Dendritic cell treated with granulocyte-macrophage colony-stimulating factor and Interleukin-4, amounts not matched to agents 40 ng/mL and 50 ng/mL, for 4 days (primary cell): Measurements from ENCODE around the gene AP1G2.
"Not testable (repeated sequence)": the region's sequence is repeated elsewhere in the genome, so short reads cannot be mapped to it uniquely, and the experiment has no call there.

Experiments used
- H3K27ac Mint-ChIP-seq: one replicate; pipeline ENCODE4 v1.8.0; 2022; ENCODE audit warnings: mild to moderate bottlenecking, mixed read lengths
- H3K27me3 Mint-ChIP-seq: one replicate; pipeline ENCODE4 v1.8.0; 2022; ENCODE audit warnings: mild to moderate bottlenecking, mixed read lengths
- H3K36me3 Mint-ChIP-seq: one replicate; pipeline ENCODE4 v1.8.0; 2022; ENCODE audit warnings: low read depth, mixed read lengths
- H3K4me1 Mint-ChIP-seq: one replicate; pipeline ENCODE4 v1.8.0; 2022; ENCODE audit warnings: low read depth, mixed read lengths
- H3K4me3 Mint-ChIP-seq: one replicate; pipeline ENCODE4 v1.8.0; 2022; ENCODE audit warnings: mild to moderate bottlenecking, moderate library complexity, mixed read lengths
- H3K9me3 Mint-ChIP-seq: one replicate; pipeline ENCODE4 v1.8.0; 2022; ENCODE audit warnings: mixed read lengths
- intact Hi-C: fragments of 100-400 bp; cut with micrococcal nuclease; formaldehyde crosslinking; loops from one replicate; pipeline ENCODE4 v1.15.0; 2022

AP1G2 gene

DNA sequence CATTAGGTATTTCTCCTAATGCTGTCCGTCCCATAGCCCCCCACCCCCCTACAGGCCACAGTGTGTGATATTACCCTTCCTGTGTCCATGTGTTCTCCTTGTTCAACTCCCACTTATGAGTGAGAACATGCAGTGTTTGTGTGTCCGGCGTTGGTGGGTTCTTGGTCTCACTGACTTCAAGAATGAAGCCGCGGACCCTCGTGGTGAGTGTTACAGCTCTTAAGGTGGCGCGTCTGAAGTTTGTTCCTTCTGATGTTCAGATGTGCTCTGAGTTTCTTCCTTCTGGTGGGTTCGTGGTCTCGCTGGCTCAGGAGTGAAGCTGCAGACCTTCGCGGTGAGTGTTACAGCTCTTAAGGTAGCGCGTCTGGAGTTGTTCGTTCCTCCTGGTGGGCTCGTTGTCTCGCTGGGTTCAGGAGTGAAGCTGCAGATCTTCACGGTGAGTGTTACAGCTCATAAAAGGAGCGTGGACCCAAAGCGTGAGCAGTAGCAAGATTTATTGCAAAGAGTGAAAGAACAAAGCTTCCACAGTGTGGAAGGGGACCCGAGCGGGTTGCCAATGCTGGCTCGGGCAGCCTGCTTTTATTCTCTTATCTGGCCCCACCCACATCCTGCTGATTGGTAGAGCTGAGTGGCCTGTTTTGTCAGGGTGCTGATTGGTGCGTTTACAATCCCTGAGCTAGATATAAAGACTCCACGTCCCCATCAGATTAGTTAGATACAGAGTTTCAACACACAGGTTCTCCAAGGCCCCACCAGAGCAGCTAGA lies 16.4 kb upstream of the AP1G2 start:
- H3K4me1 Mint-ChIP-seq, intact Hi-C loops, H3K4me3 Mint-ChIP-seq, H3K36me3 Mint-ChIP-seq, H3K27ac Mint-ChIP-seq, H3K9me3 Mint-ChIP-seq: not testable (repeated sequence)
- peaks cover 62% of the 10 kb centered on the region for H3K27me3 Mint-ChIP-seq

DNA sequence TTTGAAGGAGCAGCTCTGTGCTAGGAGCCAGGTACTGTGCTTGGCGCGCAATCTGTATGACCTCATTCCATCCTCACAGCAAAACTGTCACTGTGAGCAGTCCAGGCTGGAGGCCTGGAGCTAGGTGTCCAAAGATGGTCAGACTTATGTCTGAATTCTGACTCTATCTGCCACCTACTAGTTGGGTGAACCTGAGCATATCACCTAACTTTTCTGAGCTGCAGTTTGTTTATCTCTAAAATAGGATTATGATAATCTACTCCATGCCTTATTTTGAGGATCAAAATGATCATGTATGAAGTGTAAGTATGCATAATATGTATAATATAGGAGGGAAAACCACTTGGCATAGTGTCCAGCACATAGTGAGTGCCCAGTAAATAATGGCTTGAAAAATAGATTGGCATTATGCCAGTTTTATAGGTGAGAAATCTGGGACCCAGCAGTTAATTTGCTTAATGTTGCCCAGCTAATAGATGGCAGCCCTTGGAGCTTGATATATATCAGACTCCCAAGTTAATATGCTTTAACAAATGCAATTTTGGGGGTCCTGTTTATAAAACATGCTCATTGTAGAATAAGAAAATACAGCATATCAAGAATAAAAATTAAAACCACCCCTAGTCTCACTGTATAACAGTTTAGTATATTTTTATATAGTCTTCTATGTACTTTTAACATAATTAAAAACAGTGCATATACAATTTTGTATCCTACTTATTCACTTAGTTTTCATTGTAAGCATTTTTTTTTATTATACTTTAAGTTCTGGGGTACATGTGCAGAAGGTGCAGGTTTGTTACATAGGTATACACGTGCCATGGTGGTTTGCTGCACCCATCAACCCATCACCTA lies 15.5 kb upstream of the AP1G2 start:
- peaks cover 70% of the 10 kb centered on the region for H3K27me3 Mint-ChIP-seq
- H3K4me3 Mint-ChIP-seq = no peak overlapping the region
- H3K36me3 Mint-ChIP-seq = no peaks in the 10 kb centered on the region
- H3K27ac Mint-ChIP-seq = no peak overlapping the region
- H3K4me1 Mint-ChIP-seq = peaks cover 5% of the 10 kb centered on the region
- intact Hi-C loops = no loop called here
- no peaks in the 10 kb centered on the region for H3K9me3 Mint-ChIP-seq

DNA sequence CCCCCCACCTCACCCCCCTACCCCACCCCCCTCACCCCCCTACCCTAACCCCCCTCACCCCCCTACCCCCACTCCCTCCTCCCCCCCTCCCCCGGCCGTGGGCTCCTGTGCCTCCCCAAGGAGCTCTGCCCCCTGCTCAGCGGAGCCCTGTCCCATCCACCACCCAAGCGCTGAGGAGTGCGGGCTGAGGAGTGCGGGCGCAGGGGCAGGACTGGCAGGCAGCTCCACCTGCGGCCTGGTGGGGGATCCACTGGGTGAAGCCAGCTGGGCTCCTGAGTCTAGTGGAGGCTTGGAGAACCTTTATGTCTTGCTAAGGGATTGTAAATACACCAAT lies 13.3 kb upstream of the AP1G2 start:
- Mint-ChIP-seq H3K27me3 (peaks cover 79% of the 10 kb centered on the region), H3K36me3 (no peaks in the 10 kb centered on the region), H3K4me1 (peaks cover 19% of the 10 kb centered on the region), H3K4me3 (no peak overlapping the region), H3K9me3 (no peaks in the 10 kb centered on the region), H3K27ac (no peak overlapping the region)
- intact Hi-C loops = no loop called here

DNA sequence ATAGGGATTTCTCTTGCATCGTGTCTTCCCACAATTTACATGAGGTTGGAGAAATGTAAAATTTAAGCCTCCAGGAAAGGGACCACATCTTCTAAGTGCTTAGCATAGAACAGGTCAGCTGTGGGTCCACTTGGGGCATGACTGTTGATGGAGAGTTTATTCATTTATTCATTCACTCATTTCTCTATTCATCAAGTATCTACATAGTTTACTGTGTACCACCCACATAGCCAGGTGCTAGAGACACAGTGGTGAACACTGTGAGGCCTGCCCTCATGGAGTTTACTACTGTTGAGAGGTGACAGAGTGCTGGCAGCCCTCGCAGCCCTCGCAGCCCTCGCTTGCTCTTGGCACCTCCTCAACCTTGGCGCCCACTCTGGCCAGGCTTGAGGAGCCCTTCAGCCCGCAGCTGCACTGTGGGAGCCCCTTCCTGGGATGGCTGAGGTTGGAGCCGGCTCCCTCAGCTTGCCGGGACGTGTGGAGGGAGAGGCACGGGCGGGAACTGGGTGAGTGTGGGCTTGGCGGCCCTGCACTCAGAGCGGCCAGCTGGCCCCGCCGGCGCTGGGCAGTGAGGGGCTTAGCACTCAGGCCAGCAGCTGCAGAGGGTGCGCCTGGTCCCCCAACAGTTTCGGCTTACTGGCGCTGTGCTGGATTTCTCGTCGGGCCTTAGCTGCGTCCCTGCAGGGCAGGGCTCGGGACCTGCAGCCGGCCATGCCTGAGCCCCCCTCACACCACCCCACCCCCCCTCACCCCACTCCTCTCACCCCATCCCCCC lies 12.7 kb upstream of the AP1G2 start:
- Mint-ChIP-seq H3K9me3 (no peaks in the 10 kb centered on the region), H3K4me1 (peaks cover 19% of the 10 kb centered on the region)

DNA sequence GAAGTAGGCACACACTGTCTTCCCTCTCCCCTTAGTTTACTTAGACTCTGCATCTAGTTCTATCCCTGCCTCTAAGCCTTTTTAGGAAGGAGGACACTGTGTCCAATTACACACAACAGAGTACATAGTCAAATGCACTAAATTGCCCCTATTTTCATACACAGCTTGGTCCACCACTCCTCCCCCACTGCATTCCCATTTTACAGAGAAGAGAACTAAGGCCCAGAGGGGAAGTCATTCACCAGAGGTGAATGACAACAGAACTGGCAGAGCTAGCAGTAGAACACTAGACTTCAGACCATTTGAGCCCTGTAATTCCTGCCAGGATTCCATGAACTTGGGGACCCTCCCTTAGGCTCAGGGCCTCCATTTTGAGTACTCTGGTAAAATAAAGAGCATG lies 12.1 kb upstream of the AP1G2 start:
- Mint-ChIP-seq H3K27ac (no peak overlapping the region), H3K27me3 (peaks cover 81% of the 10 kb centered on the region), H3K36me3 (no peaks in the 10 kb centered on the region), H3K4me3 (no peak overlapping the region), H3K4me1 (peaks cover 19% of the 10 kb centered on the region), H3K9me3 (no peaks in the 10 kb centered on the region)
- intact Hi-C loops = no loop called here

More for the DNA sequence above, 12.7 kb upstream of the AP1G2 start:
- peaks cover 78% of the 10 kb centered on the region for H3K27me3 Mint-ChIP-seq
- intact Hi-C loops = no loop called here
- no peaks in the 10 kb centered on the region for H3K36me3 Mint-ChIP-seq
- H3K4me3 Mint-ChIP-seq = no peak overlapping the region
- H3K27ac Mint-ChIP-seq = no peak overlapping the region

DNA sequence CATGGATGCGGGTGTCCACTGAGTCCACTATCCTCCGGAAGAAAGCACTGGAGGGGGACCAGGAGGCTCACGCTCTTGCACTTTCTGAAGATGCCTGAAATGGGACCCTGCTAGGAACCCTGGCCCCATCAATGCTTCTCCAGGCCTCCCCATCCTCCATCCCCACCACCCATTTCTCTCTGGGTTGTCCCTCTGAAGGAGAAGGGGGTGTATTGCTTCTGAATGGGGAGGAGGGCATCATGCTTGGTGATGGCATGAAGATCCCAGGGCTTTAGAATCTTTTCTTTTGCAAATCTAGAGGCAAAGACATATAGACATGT lies 11.7 kb upstream of the AP1G2 start:
- Mint-ChIP-seq H3K4me1 (peaks cover 19% of the 10 kb centered on the region), H3K36me3 (no peaks in the 10 kb centered on the region), H3K9me3 (no peaks in the 10 kb centered on the region), H3K27me3 (peaks cover 78% of the 10 kb centered on the region), H3K27ac (no peak overlapping the region), H3K4me3 (no peak overlapping the region)
- intact Hi-C loops = no loop called here

DNA sequence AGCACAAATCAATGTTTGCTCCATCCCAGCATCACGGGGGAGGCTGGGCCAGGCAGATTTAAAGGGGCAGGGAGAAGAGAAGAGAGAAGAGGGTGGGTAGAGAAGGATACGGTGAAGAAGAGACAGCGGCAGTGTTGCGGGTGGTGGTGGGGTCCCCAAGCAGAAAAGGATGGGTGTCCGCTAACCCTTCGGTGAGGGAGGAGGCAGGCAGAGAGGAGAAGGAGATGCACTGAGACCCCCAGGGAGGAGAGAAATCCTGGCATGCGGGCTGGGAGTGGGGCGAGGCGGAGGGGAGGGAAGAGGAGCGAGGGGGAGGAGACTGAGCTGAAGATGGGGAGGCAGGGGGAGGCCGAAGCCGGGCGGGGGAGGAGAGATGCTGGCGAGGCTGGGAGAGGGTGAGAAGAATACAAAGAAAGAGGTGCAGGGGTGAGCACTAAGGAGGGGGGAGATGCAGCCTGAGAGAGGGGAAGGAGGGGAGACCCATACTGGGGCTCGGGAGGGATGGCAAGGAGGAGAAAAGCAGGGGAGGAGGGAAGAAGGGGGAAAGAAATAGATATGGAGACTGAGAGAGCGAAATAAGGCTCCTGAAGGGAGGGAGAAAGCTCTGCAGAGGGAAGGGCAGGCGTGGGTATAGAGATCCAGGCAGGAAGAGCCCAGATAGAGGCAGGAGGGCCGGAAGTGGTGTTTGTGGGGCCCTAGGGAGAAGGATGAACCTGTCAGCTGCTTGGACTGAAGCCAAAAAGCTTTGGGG lies 11.1 kb upstream of the AP1G2 start, which contains the start of gene JPH4:
JPH4 (minus strand) TSS at position 231 of the 751 bp plus-strand sequence. CDS start 1,337 bp downstream, outside the sequence.
- Mint-ChIP-seq H3K36me3 (no peaks in the 10 kb centered on the region), H3K9me3 (no peaks in the 10 kb centered on the region), H3K4me3 (no peak within 1 kb of the TSS), H3K27me3 (peaks cover 73% of the 10 kb centered on the region), H3K4me1 (peaks cover 22% of the 10 kb centered on the region), H3K27ac (no peak within 1 kb of the TSS)
- intact Hi-C loops = no loop called here

DNA sequence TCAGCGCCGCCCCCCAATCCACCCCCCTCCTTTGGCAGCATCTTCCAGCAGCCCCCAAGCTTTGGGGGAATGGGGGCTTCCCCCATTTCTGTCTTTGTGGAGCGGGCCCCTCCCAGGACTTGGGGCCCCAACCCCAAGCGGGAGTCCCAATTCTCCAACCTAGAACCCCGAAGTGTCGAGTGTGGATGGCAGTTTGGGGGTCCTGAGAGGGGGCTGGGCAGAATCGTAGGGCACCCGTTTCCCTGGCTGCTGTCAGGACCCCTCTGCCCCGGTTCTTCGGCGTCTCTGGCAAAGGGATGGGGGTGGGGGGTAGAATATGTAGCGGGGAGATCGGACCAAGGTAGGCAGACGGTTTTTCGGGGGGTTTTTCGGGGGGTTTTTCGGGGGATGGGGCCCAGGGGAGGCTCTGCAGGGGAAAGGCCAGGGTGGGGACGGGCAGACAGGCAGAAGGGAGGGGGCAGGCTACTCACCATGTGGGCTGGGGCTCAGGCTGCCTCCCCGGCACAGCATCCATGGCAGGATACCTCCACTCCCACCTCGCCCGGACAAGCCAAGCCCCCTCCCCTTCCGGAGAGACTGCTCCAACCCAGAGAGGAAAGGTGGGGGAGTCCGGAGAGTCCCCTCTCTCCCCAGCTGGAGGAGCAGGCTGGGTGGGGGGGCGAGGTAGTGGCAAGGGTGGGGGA lies 10.3 kb upstream of the AP1G2 start:
- no peaks in the 10 kb centered on the region for H3K9me3 Mint-ChIP-seq
- H3K36me3 Mint-ChIP-seq = no peaks in the 10 kb centered on the region
- H3K27me3 Mint-ChIP-seq = peaks cover 71% of the 10 kb centered on the region
- peaks cover 31% of the 10 kb centered on the region for H3K4me1 Mint-ChIP-seq
- H3K4me3 Mint-ChIP-seq = no peak overlapping the region
- intact Hi-C loops = no loop called here
- H3K27ac Mint-ChIP-seq = no peak overlapping the region

DNA sequence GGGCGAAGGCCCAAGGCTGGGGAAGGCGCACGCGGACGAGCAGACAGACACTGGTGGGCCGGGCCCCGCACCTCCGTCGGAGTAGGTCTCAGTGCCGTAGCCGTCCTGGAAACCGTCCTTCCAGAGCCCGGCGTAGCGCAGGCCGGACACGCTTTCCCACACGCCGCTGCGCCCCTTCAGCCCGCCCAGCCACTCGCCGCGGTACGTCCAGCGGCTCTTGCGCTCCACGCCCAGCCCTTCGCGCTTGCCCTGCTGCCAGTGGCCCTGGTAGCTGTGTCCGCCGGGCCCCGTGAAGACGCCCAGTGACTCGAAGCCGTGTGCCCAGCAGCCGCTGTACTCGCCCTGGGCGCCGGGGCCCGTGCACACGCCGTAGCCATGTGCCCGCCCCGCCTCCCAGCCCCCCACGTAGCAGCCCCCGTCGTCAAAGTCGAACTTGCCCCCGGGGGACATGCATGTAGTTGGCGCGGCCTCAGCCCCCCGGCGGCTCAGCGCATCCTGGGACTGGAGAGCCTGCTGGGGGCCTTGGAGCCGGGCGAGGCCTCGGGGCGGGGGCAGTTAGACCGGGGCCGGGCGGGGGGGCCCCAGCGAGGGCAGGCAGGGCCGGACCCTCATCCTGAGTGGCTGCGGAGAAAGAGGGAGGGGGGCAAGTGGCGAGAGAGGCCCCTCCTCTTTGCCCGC lies 9.6 kb upstream of the AP1G2 start:
- Mint-ChIP-seq H3K27me3 (peaks cover 64% of the 10 kb centered on the region), H3K27ac (peak overlapping the region; percentile 75), H3K36me3 (no peaks in the 10 kb centered on the region)

DNA sequence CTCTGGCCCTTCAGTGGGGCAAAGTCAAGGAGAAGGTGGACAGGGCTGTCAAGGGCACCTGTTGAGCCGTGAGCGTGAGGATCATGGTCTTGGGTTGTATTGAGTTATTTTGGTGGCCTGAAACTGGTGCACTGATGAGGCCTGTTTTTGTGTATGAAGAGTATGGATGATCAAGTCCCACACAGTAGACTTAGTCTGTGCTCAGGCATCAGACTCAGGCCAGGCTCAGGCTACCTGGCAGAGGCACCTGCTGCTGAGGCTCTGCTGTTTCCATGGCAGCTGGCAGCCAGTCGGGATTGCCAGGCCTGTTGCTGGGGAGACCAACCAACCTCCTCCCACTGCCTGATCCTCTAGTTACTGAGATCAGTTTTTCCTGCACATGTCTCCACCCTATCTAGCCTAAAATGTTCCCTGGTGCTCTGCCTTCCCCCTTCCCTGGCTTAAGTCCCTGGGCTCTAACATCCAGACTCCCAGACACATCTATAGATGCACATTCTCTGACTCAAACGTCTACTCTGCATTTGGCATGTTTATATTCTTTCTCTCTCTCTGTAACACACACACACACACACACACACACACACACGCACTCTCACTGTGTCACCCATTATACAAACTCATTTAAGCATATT lies 5.9 kb upstream of the AP1G2 start:
- H3K27ac Mint-ChIP-seq = peak overlapping the region; percentile 95

More for the DNA sequence above, 9.6 kb upstream of the AP1G2 start:
- H3K9me3 Mint-ChIP-seq = no peaks in the 10 kb centered on the region
- H3K4me3 Mint-ChIP-seq = peak overlapping the region; percentile 74
- H3K4me1 Mint-ChIP-seq = peaks cover 38% of the 10 kb centered on the region
- intact Hi-C loops = no loop called here

DNA sequence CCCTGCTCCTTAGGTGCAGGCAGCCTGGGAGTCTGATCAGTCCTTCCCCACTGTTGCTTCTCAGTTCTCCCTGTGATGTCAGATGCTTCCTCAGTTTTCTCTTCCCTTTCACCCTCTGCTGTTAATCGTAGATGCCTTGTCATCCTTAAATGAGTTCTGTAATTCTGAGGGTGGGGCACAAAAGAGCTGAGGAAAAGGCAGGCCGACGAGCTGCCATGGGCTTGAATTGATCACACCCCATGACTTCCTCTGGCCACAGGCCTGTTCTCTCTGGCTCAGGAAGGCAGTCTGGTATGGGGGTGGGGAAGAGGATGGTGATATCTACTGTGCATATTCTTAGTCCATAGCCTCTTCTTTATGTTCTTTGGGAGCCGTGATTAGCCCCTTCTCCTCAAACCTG lies 5.2 kb upstream of the AP1G2 start:
- intact Hi-C loops = loop anchor here (5.0 kb wide), 1 partner anchor 519 kb away; the partner anchor contains the start of gene PCK2
- Mint-ChIP-seq H3K4me3 (peak overlapping the region; percentile 58), H3K27me3 (peaks cover 25% of the 10 kb centered on the region), H3K4me1 (peaks cover 71% of the 10 kb centered on the region), H3K9me3 (no peaks in the 10 kb centered on the region), H3K27ac (peak overlapping the region; percentile 95), H3K36me3 (no peaks in the 10 kb centered on the region)

More for the DNA sequence above, 5.9 kb upstream of the AP1G2 start:
- Mint-ChIP-seq H3K4me3 (no peak overlapping the region), H3K9me3 (no peaks in the 10 kb centered on the region), H3K4me1 (peaks cover 68% of the 10 kb centered on the region), H3K27me3 (peaks cover 32% of the 10 kb centered on the region), H3K36me3 (no peaks in the 10 kb centered on the region)
- intact Hi-C loops = loop anchor here (5.0 kb wide), 1 partner anchor 519 kb away; the partner anchor contains the start of gene PCK2

DNA sequence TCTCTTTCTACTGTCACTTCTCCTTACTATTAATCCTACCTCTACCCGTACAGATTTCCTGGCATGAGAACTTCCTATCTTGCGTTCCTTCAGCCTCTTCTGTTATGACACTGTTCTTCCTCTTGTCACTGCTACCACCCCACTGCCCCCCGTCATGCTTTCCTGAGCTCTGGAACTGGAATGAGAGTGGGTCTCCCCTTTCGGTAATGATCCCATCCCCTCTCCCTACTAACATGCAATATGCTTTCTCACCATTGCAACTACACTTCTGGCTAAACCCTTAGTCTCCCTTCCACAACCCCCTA lies 4.9 kb upstream of the AP1G2 start:
- intact Hi-C loops = loop anchor here (5.0 kb wide), 1 partner anchor 520 kb away; the partner anchor contains the start of gene PCK2
- Mint-ChIP-seq H3K27ac (peak overlapping the region; percentile 95), H3K4me3 (peak overlapping the region; percentile 58), H3K9me3 (no peaks in the 10 kb centered on the region), H3K36me3 (peaks cover 4% of the 10 kb centered on the region), H3K27me3 (peaks cover 22% of the 10 kb centered on the region), H3K4me1 (peaks cover 75% of the 10 kb centered on the region)
